Adipose tissue (tissue), 3 donors: Measurements from ENCODE around the gene SLC25A26. TPM values are rescaled to one million over a fixed set of nuclear protein-coding genes. Genes with fewer than 3 reads are reported as not detected.
"Not testable (repeated sequence)": the region's sequence is repeated elsewhere in the genome, so short reads cannot be mapped to it uniquely, and the experiment has no call there.

Experiments
- H3K27ac ChIP-seq: one replicate; pipeline ENCODE4 v1.5.1; 2013; ENCODE audit warnings: low read depth, low read length
- WGBS, 3 donors: extraction: QIAGEN DNeasy Blood & Tissue Kit; methylation state at CpG; one replicate each; pipeline ENCODE4 v1.1.7; 2013; 5-methylcytosine and 5-hydroxymethylcytosine counted together
- polyA plus RNA-seq, 3 donors: library from polyadenylated mRNA; stranded (reverse); fragments of 200-250 nt; gene quantifications; one replicate each; pipeline ENCODE4 v1.2.3, GENCODE V29; 2013
- donor health status: healthy with polysubstance abuse.
- donor health status: Bipolar disorder and iron deficiency.
- donor health status: healthy.

SLC25A26 gene
- polyA plus RNA-seq, 3 donors: 12.6 to 21.6 (median 13.8) TPM

GRCh38 chr3:66299891-66300290, 79.1 kb downstream of the SLC25A26 start:
- 37 to 76% (median 74%) methylated on average over 4 of the region's 4 CpGs for WGBS, 3 donors
- H3K27ac ChIP-seq: no peak overlapping the region

GRCh38 chr3:66302288-66302687, 81.5 kb downstream of the SLC25A26 start:
- no peak overlapping the region for H3K27ac ChIP-seq
- WGBS, 3 donors: 74 to 90% (median 75%) methylated on average over 3 of the region's 3 CpGs

GRCh38 chr3:66303491-66303901, 82.7 kb downstream of the SLC25A26 start:
- no peak overlapping the region for H3K27ac ChIP-seq
- 91 to 99% (median 91%) methylated on average over 3 of the region's 3 CpGs for WGBS, 3 donors

- 80 to 91% (median 86%) methylated on average over 3 of the region's 3 CpGs for WGBS, 3 donors
- no peak overlapping the region for H3K27ac ChIP-seq
These were observed 83.5 kb downstream of the SLC25A26 start for GRCh38 chr3:66304293-66304692.

GRCh38 chr3:66306086-66306485, 85.3 kb downstream of the SLC25A26 start:
- H3K27ac ChIP-seq: not testable (repeated sequence)
- WGBS, 3 donors: 94 to 98% (median 94%) methylated on average over 7 of the region's 7 CpGs

GRCh38 chr3:66306991-66307390, 86.2 kb downstream of the SLC25A26 start:
- H3K27ac ChIP-seq: not testable (repeated sequence)
- WGBS, 3 donors: 65 to 78% (median 71%) methylated on average over 4 of the region's 4 CpGs

- H3K27ac ChIP-seq: no peak overlapping the region
- 93 to 99% (median 96%) methylated on average over 4 of the region's 4 CpGs for WGBS, 3 donors
These were observed 91.2 kb downstream of the SLC25A26 start for GRCh38 chr3:66312039-66312438.

- no peak overlapping the region for H3K27ac ChIP-seq
- WGBS, 3 donors: 76 to 89% (median 83%) methylated on average over 6 of the region's 6 CpGs
These were observed 93.7 kb downstream of the SLC25A26 start for GRCh38 chr3:66314455-66314854.

- WGBS, 3 donors: 62 to 77% (median 74%) methylated on average over 7 of the region's 7 CpGs
- no peak overlapping the region for H3K27ac ChIP-seq
These were observed 97.1 kb downstream of the SLC25A26 start for GRCh38 chr3:66317750-66318376.

- WGBS, 3 donors: 49 to 79% (median 49%) methylated on average over 1 of the region's 1 CpG
- H3K27ac ChIP-seq: no peak overlapping the region
These were observed 99.6 kb downstream of the SLC25A26 start for GRCh38 chr3:66320390-66320789.

GRCh38 chr3:66322436-66322835, 101.6 kb downstream of the SLC25A26 start:
- no peak overlapping the region for H3K27ac ChIP-seq

GRCh38 chr3:66326340-66326739, 105.5 kb downstream of the SLC25A26 start:
- 76 to 85% (median 85%) methylated on average over 6 of the region's 6 CpGs for WGBS, 3 donors

GRCh38 chr3:66335671-66336070, 114.9 kb downstream of the SLC25A26 start:
- 96 to 98% (median 97%) methylated on average over 2 of the region's 2 CpGs for WGBS, 3 donors
- no peak overlapping the region for H3K27ac ChIP-seq

More at GRCh38 chr3:66326340-66326739, 105.5 kb downstream of the SLC25A26 start:
- H3K27ac ChIP-seq: no peak overlapping the region

- 21 to 32% (median 22%) methylated on average over 4 of the region's 4 CpGs for whole genome bisulfite sequencing, 3 donors
- no peak overlapping the region for H3K27ac ChIP-seq
These were observed 115.5 kb downstream of the SLC25A26 start for GRCh38 chr3:66336333-66336766.

GRCh38 chr3:66338927-66339326, 118.1 kb downstream of the SLC25A26 start:
- WGBS, 3 donors: 73 to 87% (median 86%) methylated on average over 3 of the region's 3 CpGs
- no peak overlapping the region for H3K27ac ChIP-seq

GRCh38 chr3:66342717-66343356, 122.0 kb downstream of the SLC25A26 start:
- 79 to 82% (median 80%) methylated on average over 8 of the region's 8 CpGs for WGBS, 3 donors
- H3K27ac ChIP-seq: no peak overlapping the region

- 45 to 90% (median 73%) methylated on average over 9 of the region's 9 CpGs for WGBS, 3 donors
- no peak overlapping the region for H3K27ac ChIP-seq
These were observed 123.6 kb downstream of the SLC25A26 start for GRCh38 chr3:66344391-66344811.

- WGBS, 3 donors: 82 to 89% (median 84%) methylated on average over 8 of the region's 8 CpGs
- no peak overlapping the region for H3K27ac ChIP-seq
These were observed 124.2 kb downstream of the SLC25A26 start for GRCh38 chr3:66344848-66345578.

- H3K27ac ChIP-seq: no peak overlapping the region
- WGBS, 3 donors: 74 to 77% (median 76%) methylated on average over 3 of the region's 3 CpGs
These were observed 127.9 kb downstream of the SLC25A26 start for GRCh38 chr3:66348704-66349103.
